ENCODE data around the gene SMCHD1.
A peak's percentile ranks its signal among the peaks of the same experiment; 100 is the strongest.

The SMCHD1 gene

DNA sequence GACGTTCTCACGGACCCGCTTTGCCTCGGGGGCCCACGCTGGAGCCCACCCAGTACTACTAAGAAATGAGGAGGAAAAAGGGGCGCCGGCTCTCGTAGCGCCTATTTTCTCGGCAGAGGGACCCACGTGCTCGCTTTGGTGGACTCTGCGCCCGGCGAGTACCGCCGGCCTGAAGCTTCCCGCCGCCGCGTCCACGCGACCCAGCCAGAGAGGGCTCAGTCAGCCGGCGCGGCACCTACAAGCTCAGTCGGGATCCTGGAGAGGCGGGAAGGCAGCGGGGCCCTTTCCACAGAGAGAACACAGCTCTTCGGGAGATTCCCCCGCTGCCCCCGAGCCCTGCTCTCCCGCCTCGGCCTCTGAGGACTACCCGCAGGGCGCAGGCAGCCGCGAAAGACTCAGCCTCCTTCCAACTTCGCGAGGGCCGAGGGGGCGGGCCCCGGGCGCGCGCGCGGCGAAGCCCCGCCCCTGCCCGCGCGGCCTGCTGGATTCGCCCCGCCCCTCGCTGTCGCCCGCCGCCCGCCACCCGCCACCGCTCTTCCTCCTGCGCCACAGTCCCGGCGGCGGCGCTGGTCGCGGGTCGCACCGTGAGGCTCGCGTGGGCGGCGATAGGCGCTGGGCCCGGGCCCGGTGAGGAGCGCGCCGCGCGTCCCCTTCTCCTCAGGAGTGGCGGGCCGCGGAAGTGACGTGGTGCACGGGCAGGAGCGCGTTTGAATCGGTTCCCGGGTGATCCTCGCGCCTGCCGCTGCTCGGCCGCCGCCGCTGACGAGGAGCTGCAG lies at the start of gene SMCHD1:
Gene SMCHD1 (plus strand): TSS at position 549 of the 776 bp plus-strand sequence. CDS start 350 bp downstream, outside the sequence.
- DNase-seq (ENCODE audit: low read depth), result peak; percentile 83

DNA sequence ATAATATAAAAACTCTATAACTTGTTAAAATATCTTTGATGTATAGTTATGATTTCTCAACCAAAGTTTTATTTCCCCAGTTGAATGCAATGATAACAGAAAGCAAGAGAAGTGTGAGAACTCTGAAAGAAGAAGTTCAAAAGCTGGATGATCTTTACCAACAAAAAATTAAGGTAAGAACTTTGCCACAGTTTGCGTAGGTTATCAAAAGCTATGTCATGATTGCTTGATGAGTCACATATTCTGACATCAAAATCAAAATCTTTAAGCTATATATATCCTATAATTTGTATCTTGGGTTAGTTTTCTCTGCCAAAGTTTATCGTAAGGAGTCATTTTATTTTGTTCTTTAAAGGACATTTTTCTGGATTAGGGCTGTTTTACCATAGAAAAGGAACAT lies 49.2 kb upstream of the SMCHD1 start:
- no peak for DNase-seq (ENCODE audit: low read depth)

DNA sequence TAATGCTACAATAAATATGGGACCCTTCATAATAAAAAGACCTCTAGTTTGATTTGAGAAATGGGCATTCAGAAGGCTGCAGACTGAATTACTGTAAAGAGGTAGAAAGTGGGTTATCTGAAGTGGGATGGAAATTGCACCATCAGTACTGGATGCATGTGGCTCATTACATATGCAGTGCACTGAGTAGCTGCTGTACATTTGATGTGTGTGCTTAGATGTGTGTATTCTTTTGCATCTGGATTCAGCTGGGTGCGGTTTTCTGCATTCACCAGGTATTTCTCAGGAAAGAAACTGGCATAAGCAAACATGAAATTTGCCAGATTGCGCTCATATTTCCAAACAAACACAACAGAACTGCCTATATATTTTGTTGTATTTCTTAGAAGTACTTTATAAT lies 45.9 kb upstream of the SMCHD1 start:
- no peak for DNase-seq (ENCODE audit: low read depth)

DNA sequence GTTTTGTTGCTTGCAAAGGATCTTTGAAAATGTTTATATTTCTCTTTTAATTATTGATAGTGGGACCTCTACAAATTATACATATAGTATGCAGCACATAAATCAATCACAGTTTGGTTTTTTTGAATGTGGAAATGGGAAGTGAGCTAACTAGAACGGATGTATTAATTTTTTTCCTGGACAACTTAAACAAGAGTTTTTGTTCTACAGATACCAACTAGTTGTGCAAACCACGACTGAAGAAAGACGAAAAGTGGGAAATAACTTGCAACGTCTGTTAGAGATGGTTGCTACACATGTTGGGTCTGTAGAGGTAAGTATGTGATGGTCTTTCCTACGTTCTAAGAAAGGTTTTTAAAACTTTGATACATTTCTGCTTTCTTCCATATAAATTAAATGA lies 45.0 kb upstream of the SMCHD1 start:
- DNase-seq (ENCODE audit: low read depth), result no peak

DNA sequence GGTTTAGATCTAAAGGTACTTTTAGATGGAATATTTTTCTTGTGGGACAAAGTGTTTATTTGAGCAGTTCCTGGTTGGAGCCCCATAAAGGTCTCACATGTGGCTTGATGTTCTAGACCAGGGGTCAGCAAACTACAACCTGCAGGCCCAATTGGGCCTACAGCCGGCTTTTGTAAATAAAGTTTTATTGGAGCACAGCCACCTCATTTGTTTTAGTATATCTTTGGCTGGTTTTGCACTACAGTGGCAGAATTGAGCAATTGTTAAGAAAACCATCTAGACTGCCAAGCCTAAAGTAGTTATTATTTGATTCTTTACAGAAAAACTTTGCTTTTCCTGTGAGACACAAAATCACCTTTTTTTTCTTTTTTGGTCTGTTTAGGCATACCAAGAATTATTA lies 42.5 kb upstream of the SMCHD1 start:
- no peak for DNase-seq (ENCODE audit: low read depth)

DNA sequence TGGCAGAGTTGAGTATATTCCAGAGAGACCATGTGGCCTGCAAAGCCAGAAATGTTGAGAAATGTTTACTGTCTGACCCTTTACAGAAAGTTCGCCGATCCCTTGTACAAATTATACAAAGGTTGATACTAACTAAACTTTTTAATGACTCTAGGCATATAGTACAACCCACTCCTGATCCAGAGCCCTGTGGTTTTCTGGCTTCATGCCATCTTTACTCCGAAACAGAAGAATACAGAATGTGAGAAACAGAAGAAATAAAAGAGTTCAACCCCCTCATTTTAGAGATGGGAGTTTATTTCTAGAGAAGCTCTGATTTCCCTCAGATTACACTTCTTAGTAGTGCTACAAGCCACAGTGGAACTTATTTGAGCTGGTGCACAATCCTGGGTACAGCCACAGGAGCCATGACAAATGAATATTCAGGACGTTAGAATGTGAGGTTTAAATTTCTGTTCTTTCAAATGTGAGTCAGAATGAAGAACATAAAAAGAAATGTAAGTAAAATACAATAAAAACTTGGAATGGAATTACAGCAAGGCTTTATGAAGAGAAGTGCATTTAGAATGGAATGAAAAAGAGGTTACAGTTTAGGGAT lies 38.0 kb upstream of the SMCHD1 start:
- DNase-seq (ENCODE audit: low read depth), result no peak

DNA sequence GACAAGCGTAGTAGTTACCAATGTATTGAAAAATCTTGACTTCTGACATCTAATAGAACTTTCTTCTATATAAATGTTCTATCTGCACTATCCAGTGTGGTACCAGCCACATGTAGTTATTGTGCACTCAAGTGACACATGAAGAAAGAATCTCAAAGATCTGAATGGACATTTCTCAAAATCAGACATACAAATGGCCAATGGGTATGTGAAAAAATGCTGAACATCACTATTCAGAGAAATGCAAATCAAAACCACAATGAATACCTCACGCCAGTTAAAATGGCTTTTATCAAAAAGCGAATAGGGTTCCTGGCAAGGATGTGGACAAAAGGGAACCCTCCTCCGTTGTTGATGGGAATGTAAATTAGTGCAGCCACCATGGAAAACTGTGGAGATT lies 37.5 kb upstream of the SMCHD1 start:
- no peak for DNase-seq (ENCODE audit: low read depth)

DNA sequence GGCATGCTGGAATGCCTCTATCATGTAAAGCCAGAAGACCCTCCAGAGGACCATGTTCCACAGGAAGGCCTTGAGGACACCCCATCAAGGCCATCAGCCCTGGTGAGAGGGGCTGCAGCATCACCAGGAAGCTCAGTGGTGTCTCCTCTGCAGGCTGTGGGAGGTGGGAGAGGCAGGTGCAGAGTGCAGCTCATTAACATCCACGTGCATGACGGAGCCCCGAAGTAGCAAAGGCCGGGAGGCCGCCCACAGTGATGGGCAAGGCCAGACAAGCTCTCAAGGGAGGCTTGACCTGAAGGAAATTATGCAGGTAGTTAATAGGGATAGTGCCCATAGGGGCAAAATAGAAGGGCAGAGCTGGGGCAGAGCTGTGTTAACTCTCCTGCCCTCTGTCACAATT lies 30.3 kb upstream of the SMCHD1 start:
- DNase-seq (ENCODE audit: low read depth), result no peak

DNA sequence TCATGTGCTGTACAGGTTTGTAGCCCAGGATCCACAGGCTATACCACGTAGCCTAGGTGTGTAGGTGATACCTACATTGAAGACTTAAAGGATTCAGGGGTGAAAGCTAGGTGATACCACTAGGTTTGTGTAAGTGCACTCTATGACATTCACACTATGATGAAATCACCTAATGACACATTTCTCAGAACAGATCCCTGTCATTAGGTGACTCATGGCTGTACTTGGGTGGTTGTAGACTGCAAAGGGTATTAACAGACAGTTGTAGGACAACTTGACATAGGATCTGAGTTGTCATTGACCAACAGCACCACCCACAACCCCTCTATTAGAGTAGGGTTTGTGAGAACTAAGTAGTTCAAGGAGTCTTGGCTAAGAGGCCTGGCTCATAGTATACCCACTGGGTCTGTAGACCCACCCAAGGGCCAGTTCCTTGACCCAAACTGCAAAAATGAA lies 27.7 kb upstream of the SMCHD1 start:
- DNase-seq (ENCODE audit: low read depth), result no peak

DNA sequence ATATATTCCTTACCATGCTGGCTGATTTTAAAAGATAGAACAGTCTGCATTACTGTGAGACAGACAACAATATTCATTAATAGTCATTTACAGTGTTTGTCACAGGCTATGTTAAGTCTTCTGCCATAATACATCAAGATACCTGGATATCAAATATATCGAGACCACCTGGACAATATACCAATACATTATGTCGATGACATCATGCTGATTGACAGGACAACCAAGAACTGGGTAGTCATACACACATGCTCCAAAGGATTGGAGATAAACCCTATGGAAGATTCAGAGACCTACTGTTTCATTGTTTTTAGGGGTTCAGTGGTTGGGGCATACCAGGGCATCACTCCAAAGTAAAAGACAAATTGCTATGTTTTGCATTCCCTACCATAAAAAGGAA lies 26.5 kb upstream of the SMCHD1 start:
- DNase-seq (ENCODE audit: low read depth), result no peak

DNA sequence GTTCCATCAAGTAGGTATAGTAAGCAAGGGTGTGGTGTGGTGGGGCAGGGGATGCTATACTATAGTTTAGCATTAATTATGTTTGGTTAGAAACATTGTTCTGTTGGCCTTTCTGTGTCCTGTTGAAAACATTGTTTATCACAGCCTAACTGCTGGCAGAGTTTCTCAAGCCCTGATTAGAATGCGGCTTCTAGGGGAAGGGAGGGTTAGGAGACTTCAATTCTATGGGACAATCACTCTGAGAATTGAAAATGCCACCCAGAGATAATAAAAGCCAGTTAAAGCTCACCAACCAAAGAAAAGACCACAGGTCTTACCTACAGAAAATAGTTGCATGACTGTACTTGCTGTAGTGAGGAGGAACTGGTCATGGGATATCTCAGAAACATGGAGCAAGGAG lies 19.9 kb upstream of the SMCHD1 start:
- no peak for DNase-seq (ENCODE audit: low read depth)

DNA sequence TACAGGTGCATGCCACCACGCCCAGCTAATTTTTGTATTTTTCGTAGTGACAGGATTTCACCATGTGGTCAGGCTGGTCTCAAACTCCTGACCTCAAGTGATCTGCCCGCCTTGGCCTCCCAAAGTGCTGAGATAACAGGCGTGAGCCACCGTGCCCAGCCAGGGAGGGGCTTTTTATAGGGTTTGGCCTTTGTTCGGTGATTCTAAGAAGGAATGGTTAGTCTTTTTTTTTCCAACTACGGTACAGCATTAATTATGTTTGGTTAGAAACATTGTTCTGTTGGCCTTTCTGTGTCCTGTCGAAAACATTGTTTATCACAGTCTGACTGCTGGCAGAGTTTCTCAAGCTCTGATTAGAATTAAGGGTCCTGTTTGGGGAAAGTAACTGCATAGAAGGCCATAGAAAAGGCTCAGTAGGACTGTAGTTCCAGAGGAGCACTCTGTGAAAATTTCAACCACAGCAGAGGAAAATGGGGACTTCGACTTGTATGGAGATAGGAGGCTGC lies 19.3 kb upstream of the SMCHD1 start:
- no peak for DNase-seq (ENCODE audit: low read depth)

DNA sequence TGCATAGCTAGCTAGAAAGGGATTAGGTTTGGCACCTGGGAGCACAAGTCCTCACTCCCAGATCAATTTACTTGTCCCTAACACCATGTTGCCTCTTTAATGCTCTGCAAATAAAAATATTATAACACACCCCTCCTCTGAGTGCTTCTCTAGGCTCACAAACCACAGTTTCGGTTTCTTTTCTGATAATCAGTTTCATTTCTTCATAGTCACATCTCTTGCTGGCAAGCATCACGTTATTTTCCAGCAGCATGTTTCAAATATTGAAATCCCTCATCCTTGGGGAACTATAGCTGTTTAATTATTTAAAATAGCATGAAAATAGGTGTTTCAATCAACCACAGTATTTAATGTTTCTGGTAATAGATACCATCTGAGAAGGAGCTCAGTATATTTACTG lies 13.9 kb upstream of the SMCHD1 start:
- no peak for DNase-seq (ENCODE audit: low read depth)

DNA sequence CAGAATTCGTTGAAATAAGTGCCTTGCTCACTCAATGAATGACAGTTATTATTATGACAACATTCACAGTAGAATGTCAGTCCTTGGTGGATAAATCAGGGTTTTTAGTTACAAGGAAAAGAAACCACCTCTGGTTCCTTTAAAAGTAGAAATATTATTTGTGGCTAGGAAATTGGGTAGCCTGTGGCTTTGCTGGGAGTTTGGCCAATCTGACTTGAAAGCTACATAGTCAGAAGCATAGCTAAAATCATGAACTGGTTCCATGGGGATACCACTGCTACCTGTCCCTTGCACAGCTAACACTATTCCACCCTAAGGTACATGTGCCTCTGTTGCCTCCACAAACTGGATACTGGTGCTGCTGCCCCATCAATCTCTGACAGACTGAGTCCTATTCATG lies 12.8 kb upstream of the SMCHD1 start:
- DNase-seq (ENCODE audit: low read depth), result no peak

DNA sequence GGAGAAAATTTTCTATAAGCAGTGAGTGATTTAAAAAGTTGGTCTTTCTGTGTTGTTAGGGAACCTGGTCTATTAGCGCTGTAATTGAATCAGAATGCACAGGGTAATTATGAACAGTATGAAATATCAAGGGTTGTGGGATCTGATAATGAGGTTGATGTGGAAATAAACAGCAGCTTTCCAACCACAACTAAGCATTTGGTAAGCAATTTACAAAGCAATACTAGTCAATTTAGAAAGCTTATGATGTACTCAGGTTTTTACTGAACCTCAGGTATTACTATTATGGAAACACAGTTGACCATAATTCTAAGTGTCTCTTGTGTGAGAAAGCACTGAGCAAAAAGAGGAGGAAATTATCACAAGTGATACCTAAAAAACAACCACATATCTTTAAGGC lies 11.0 kb upstream of the SMCHD1 start:
- DNase-seq (ENCODE audit: low read depth), result no peak

DNA sequence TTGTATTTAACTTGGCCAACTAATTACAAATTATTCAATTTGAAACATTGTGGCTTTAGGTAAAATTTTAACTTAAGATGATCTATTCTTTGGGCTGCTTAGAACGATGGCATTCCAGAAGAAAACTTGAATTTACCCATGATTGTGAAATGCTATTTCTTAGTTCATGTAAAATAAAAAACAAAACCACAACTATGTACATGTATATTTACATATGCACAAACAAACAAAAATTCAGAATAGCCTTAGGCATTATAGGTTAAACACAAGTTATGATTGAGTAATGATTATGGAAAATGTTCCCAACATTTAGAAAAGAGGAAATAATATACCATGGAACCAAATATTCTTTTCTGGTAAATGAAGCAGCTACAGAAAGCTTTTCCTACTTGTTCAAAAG lies 3.5 kb upstream of the SMCHD1 start:
- DNase-seq (ENCODE audit: low read depth), result no peak

DNA sequence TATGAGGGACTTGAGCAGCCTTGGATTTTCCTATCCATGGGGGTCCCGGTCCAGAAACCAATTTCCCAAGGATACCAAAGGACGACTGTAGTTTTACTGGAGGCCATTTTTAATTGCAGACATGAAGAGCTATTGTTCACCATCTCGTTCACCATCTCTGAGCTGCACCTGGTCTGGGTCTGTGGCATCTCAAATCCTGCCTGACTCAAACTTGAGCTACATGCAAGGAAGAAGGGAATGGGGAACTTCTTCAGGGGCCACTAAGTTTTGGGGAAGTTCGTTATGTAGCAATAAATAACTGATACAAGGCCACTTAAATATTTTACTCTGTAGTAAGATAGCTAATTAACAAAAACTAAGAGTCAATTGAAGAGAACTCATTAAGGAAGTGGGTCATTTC lies 2.1 kb upstream of the SMCHD1 start:
- no peak for DNase-seq (ENCODE audit: low read depth)

DNA sequence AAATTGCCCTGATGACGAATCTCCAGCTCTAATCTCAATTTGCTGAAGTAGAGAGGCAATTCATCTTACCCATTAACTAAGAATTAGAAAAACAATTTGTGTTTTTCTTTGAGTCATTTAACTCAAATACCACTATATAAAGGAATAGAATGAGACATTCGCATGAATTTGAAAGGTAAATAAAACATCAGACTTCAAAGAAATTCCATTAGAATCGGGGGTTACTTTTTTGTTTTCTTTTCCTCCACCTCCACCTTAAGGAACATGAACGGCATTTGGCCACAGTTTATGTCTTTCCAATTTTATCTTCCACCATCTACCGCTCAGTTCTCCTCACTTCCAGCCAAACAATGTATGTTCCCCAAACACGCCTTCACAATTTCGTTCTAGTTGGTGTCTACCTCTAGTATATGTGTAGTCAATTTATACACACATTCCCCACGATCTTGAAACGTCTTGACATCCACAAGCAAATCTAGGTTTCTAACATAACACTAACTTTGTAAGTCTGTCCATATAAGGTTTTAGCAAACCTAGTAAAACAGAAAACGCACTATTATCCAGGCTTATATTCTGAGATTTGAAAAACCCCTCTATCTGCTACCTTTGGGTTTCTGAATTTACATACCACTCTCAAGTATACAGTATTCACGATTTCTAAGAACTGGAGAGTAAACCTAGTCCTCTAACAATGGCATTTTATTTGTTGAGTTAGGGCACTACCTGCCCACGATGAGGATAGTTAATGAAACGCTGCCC lies 1.2 kb upstream of the SMCHD1 start:
- no peak for DNase-seq (ENCODE audit: low read depth)

DNA sequence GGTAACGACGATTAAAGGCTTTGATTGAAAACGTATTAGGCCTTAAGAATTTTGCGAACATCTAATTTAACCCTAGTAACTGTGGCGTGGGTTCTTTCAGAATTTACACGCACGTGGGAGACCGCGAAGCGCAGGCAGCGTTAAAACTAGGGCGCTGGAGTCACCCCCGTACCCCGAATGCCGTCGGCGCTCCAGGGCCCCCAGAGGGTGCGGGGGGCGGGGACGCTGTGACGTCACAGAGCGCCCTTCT lies 673 bp upstream of the SMCHD1 start:
- peak; percentile 73 for DNase-seq (ENCODE audit: low read depth)

DNA sequence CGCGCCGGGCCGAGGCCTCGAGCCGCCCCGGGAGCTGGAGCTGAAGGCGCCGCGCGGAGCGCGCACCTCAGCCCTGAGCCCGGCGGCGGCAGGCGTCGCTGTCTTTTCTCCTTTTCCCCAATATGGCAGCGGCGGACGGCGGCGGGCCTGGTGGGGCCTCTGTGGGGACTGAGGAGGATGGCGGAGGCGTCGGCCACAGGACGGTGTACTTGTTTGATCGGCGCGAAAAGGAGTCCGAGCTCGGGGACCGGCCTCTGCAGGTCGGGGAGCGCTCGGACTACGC lies 369 bp downstream of the SMCHD1 start:
- DNase-seq (ENCODE audit: low read depth), result no peak

DNA sequence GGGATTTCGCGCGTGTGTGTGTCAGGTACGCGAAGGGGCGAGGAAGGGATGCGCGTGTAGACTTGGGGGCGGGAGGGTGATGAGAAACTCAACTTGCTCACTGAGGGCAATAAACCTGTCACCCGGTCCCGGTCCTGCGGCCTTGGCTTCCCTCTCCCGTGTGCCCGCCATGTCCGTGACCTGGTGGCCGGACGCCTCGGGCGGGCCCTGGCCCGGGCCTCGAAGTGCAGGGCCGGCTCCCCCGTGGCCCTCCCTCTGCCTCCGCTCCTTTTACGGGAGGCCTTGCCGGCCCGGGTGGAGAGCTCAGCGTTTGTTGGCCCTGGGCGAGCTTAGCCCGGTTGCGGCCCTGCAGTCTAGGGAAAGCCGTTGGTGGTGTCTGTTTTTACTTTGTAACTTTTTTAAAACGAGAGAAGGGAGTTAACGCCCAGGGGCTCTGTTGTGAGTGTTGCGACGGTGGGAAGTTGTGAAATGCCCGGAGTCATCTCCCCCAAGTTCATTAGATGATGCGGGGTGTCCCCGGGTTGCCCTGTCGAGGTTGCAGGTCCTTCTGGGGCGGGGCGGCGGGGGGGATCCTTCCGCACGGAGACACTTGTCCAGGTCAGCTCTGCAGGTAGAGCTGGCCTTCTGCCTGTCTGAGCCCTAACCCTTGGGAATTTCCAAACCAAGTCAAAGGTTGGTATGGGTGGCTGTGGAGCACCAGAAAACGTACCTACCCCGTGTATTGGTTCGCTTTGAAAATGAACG lies 883 bp downstream of the SMCHD1 start:
- DNase-seq (ENCODE audit: low read depth), result peak; percentile 43

DNA sequence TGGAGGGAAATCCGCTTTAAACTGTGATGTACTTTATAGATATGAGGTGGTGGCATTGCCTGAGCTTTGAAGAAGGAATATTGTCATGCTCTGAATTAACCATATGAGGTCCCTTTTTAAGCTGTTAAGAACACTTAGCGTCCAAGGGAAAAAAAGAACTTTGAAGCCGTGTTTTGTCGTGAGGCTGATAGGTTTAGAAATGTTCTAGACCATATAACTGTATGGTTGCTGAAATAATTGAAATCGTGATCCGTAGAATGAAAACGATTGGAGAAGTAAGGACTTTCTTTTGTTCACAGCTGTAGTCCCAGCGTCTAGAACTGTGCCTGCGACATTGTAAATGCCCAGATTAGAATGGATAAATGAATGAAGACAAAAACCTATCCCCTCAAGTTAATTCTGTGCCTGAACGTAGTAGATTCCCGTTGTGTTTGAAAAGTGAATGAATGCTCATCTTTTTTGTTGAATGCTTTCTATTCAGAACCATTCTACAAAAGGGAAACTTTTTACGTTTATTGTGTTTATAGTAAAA lies 1.5 kb downstream of the SMCHD1 start:
- DNase-seq (ENCODE audit: low read depth), result no peak
